Cardiac muscle cell (in vitro differentiated cells and primary cell): ENCODE results near the gene PITPNC1. TPM values are rescaled to one million over a fixed set of nuclear protein-coding genes. Genes with fewer than 3 reads are reported as not detected.

ENCODE experiments used
- DNase-seq, 2 donors: peaks; one replicate each; pipeline versions ENCODE4 v3.0.0 to v3.0.0-alpha.2; 2010 to 2017; ENCODE audit warnings: low read depth in 1 of 2, low spot score in 1 of 2
- H3K27ac ChIP-seq: fragments of 200-600 bp; sonication (generic); 2 replicates; pipeline ENCODE4 v1.5.1; 2016
- H3K27me3 ChIP-seq: fragments of 200-600 bp; sonication (generic); 2 replicates; pipeline ENCODE4 v1.6.0; 2016; ENCODE audit warnings: control low read depth
- H3K36me3 ChIP-seq: fragments of 200-600 bp; sonication (generic); 2 replicates; pipeline ENCODE4 v1.5.1; 2016; ENCODE audit warnings: control low read depth
- H3K4me1 ChIP-seq: fragments of 200-600 bp; sonication (generic); 2 replicates; pipeline ENCODE4 v1.8.1; 2017; ENCODE audit warnings: low read depth, mild to moderate bottlenecking, mixed run types
- H3K4me3 ChIP-seq: fragments of 200-600 bp; sonication (generic); 2 replicates; pipeline ENCODE4 v1.5.1; 2016; ENCODE audit warnings: mild to moderate bottlenecking
- H3K9me3 ChIP-seq: fragments of 200-600 bp; sonication (generic); 2 replicates; pipeline ENCODE4 v1.5.1; 2017; ENCODE audit warnings: low read depth, mild to moderate bottlenecking, control low read depth
- polyA plus RNA-seq: library from polyadenylated mRNA; unstranded; fragments of >200 nt; fragmentation: Nextera tagmentation; extraction: Ambion mirVana; gene quantifications from 2 replicates; pipeline ENCODE4 v1.2.1, GENCODE V29; 2016
- total RNA-seq: library from RNA; depleted of rRNA; stranded (reverse); fragments of >200 nt; gene quantifications from 2 replicates; pipeline ENCODE4 v1.2.3, GENCODE V29; 2016
- TF ChIP-seq, protein P1 (sequence below): IDR thresholded peaks from 2 replicates; pipeline ENCODE4 v1.5.1; 2012; ENCODE audit warnings: low read depth, mild to moderate bottlenecking, low read length

PITPNC1 gene
- total and polyA plus RNA-seq, 2 experiments from 2014 or later = 4.8 to 5.7 TPM

DNA sequence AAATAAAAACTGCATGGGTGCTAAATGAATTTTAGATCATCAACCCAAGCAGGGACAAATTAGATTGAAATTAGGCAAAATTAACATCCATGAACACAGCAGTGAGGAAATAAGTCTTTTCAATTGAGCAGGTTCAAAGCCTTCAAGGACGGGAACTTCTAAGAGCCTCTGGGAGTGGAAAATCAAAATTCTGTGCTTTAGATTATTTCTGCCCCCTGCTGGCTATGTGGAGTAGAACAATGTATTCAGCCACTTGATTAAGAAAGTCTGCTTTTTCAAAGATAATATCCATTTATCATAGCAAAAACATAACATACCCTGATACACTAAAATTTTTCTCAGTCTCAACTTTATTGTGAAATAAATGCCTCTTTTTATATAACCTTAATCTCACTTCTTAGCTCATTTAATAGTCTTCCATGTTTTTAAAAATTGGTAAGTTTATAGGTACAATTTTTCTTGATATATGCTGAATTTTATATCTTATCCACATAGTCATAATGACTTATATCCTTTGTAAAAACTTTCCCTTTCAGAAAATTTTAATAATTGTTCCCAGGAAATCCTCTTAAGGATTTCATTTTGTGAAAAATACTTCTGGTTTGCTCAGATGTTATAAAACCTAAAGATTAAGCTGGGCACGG is 312.6 kb downstream of the PITPNC1 start:
- Histone ChIP-seq H3K4me3 (no peak overlapping the region), H3K4me1 (peaks cover 8% of the 10 kb centered on the region), H3K9me3 (no peaks in the 10 kb centered on the region), H3K27ac (no peak overlapping the region), H3K36me3 (no peaks in the 10 kb centered on the region), H3K27me3 (no peaks in the 10 kb centered on the region)
- DNase-seq = peak; percentile 79
- TF ChIP-seq, protein P1, sequence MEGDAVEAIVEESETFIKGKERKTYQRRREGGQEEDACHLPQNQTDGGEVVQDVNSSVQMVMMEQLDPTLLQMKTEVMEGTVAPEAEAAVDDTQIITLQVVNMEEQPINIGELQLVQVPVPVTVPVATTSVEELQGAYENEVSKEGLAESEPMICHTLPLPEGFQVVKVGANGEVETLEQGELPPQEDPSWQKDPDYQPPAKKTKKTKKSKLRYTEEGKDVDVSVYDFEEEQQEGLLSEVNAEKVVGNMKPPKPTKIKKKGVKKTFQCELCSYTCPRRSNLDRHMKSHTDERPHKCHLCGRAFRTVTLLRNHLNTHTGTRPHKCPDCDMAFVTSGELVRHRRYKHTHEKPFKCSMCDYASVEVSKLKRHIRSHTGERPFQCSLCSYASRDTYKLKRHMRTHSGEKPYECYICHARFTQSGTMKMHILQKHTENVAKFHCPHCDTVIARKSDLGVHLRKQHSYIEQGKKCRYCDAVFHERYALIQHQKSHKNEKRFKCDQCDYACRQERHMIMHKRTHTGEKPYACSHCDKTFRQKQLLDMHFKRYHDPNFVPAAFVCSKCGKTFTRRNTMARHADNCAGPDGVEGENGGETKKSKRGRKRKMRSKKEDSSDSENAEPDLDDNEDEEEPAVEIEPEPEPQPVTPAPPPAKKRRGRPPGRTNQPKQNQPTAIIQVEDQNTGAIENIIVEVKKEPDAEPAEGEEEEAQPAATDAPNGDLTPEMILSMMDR = peak; percentile 70

DNA sequence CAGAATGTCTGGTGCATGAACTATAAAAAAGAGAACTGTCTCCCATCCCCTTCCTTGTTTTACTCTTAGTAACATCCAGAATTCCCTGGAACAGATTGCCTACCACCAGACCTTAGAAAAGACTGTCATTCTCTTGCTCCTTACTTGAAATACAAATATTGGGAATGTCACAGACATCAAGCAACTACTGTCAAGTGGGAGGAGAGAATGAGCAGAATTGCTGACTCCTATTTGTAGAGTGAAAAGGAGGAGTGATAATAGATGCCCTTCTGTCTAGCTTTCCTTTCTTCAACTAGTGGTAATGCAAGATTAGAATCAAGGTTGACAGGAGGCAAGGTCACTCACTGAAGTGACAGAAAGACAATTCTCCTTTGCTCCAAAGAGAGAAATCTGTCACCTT is 316.7 kb downstream of the PITPNC1 start:
- H3K4me1 ChIP-seq = no peaks in the 10 kb centered on the region
- H3K9me3 ChIP-seq = no peaks in the 10 kb centered on the region
- no peak for DNase-seq
- no peak overlapping the region for H3K4me3 ChIP-seq
- H3K27ac ChIP-seq = no peak overlapping the region
- TF ChIP-seq, protein P1 = no peak
- H3K27me3 ChIP-seq = no peaks in the 10 kb centered on the region
- H3K36me3 ChIP-seq = no peaks in the 10 kb centered on the region

- TF ChIP-seq, protein P1 = no peak
- DNase-seq = no peak
- Histone ChIP-seq H3K27ac (no peak overlapping the region), H3K27me3 (no peaks in the 10 kb centered on the region), H3K4me1 (no peaks in the 10 kb centered on the region), H3K4me3 (no peak overlapping the region), H3K36me3 (no peaks in the 10 kb centered on the region), H3K9me3 (no peaks in the 10 kb centered on the region)
Measured at GRCh38 chr17:67696347-67696746, 319.3 kb downstream of the PITPNC1 start.

- TF ChIP-seq, protein P1 = no peak
- DNase-seq = no peak
- Histone ChIP-seq H3K9me3 (no peaks in the 10 kb centered on the region), H3K4me1 (no peaks in the 10 kb centered on the region), H3K27ac (no peak overlapping the region), H3K27me3 (no peaks in the 10 kb centered on the region), H3K4me3 (no peak overlapping the region), H3K36me3 (no peaks in the 10 kb centered on the region)
Measured at GRCh38 chr17:67696853-67697498, 319.9 kb downstream of the PITPNC1 start.

DNA sequence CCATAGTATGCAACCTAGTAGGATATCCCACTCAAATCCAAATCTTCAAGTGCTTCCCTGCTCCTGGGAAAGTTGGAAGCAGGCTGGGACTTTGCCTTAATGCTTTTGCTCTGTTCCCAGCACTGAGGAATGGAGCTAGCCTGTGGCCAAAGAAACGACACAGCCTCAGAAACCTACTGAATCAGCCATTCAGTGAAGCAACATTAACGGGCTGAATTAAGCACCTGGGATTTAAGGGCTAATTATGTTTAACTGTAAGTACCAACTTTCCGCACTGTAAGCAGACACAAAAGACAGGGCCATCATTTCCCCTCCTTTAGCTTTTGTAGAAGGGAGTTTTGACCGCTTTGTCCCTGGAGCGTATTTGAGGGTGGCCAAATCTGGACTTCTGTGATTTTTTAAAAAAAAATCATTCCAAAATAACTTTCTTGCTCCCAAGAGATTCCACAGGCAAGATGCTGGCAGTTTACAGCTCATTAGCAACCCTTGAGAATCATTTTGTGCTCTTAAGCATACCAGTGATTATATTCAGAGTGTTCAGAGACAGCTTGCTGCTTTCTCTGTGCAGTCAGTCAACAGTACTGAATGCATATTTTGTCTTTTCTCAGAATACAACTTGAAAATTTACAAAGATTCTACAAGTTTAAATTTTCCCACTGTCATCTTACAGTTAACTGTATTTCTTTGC is 323.1 kb downstream of the PITPNC1 start:
- no peak for DNase-seq
- Histone ChIP-seq H3K4me1 (no peaks in the 10 kb centered on the region), H3K27me3 (no peaks in the 10 kb centered on the region), H3K36me3 (no peaks in the 10 kb centered on the region), H3K27ac (no peak overlapping the region), H3K4me3 (no peak overlapping the region), H3K9me3 (no peaks in the 10 kb centered on the region)
- TF ChIP-seq, protein P1 = no peak
